Suppressor macrophage treated with lipopolysaccharide for 1 hour (primary cell): ENCODE measurements around the gene FARS2.

Experiments
- DNase-seq, 3 donors: peaks; one replicate each; pipeline ENCODE4 v3.0.0-alpha.2; 2020 to 2022

Gene FARS2

GRCh38 chr6:5595184-5595583, 333.9 kb downstream of the FARS2 start:
- no peak for DNase-seq

- DNase-seq, result no peak
Observed at GRCh38 chr6:5597413-5597812, 336.1 kb downstream of the FARS2 start.

GRCh38 chr6:5598123-5598522, 336.8 kb downstream of the FARS2 start:
- DNase-seq, result no peak

DNA sequence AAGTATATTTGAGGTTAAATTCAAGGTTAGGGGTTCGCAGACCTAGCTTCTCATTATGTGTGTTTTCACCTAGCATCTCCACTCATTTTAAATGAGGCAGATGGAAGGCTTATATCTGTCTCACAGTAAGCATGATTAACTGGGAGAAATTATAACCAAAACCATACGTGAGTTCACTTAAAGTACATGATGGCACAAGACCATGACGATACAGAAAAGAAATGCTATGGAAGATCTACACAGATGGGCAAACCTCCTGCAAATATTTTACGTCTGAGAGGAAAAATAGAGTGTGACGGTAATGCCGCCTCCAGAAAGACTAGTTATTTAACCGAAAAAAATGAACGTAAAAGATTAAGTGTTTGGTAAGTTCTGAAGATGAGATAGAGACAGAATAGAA, 337.8 kb downstream of the FARS2 start:
- no peak for DNase-seq

DNA sequence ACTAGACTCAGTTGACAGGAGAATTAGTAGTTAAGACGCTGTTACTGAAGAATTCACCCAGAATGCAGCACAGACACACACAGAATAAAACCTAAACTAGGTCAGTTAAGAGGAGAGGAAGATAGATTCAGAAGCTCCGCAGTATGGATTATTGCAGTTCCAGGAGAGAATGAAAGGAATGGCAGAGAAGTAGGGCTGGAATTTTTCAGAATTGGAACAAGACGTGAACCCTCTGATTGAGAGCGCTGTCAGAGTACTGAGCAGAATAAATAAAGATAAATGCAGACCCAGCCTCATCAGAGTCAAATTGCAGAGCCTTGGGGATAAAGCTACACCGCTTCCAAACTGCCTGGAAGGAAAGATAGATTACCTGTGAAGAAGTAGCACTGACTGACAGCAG, 344.6 kb downstream of the FARS2 start:
- no peak for DNase-seq

DNA sequence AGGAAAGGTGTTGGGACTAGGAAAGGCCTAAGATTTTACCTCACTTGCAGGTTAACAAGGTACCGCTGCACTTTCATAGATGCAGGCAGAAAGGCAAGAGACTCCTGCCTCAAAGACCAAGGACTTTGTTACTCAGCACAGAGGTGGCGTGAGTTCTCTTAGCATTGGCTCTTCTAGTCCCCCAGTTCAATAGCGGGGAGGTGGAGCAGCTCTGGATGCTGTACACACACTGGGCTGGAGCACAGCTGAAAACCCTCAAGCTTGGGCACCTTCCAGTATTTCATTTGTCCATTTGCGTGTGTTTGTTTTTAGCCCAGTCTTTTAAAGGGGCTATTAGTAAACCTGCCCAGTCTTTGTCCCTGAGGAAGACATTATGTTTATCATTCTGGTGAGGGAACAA, 345.2 kb downstream of the FARS2 start:
- no peak for DNase-seq

DNA sequence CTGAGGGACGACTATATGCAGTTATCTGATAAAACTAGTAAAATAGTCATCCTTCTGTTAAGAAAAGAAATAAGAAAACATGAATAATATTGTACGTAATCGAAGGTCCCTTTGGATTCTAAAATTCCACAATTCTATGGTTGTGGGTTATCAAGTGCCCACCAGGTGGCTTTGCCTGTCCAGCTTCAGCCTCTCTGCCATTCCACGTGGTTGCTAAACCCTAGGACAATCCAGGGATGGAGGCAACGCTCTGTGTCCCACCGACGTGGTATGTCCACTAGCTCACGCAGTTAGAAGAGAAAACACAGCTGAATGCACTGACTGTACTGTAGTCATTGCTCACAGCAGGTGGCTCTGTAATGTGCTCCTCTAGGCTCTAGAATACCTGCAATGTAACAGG, 349.3 kb downstream of the FARS2 start:
- DNase-seq, result no peak

DNA sequence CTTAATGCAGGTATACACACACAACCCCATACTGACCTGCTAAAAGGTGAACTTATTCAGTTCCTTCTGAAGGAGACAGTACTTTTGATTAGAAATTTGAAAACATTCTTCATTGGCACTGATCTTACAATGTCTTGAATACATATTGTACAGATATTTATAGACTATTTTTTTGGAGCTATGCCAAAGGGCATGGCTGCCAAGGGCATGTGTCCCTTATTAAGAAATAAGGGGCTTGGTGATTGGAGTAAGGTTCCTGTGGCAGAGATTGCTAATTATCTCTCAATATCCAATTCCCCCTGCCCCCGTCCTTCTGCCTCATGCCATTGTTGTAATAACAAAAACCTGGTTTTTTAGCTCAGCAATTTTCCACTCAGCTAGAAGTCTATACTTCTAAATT, 355.9 kb downstream of the FARS2 start:
- no peak for DNase-seq

DNA sequence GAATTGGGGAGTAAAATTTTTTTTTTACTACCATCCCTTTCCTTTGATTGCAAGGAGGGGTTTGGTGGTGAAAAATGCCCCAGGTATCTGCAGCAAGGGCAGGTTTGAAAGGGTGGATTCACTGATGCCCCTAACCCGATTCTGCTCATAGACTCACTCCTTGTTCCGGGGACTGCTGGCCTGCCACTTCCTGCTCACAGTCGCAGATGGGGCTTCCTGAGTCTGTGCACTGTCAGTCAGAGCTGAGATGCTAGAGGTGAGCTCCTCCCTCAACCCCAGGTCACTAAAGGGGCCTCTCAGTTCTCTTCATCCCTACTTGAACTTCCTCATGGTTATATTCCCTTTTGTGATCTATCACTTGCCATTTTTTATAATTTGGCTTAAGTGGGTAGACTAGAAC, 357.9 kb downstream of the FARS2 start:
- no peak for DNase-seq

- no peak for DNase-seq
Observed at GRCh38 chr6:5622276-5623005, 361.1 kb downstream of the FARS2 start.

DNA sequence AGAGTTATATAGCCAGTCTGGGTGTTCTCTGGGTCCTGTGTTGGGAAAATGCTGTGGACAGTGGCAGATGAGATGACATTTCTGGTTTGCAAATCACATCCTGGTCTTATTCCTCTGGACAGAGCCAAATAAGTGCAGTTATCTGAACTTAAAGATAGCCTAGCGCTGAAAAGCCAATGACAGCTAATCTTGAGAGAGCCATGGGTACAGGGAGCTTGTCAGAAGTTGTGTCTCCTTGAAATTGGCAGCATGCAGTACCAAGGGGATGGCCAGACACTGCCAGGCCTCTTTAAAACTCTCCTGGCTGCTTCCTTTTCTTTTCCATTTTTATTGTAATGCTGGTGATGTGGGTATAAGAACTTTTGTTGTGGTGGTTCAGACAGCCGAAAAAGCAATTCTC, 362.5 kb downstream of the FARS2 start:
- DNase-seq, result no peak

- DNase-seq, result no peak
Observed at GRCh38 chr6:5624256-5624655, 362.9 kb downstream of the FARS2 start.

- peak in 2 of 3 donors; percentile 2 to 7 for DNase-seq
Observed at GRCh38 chr6:5626727-5627426, 365.6 kb downstream of the FARS2 start.

DNA sequence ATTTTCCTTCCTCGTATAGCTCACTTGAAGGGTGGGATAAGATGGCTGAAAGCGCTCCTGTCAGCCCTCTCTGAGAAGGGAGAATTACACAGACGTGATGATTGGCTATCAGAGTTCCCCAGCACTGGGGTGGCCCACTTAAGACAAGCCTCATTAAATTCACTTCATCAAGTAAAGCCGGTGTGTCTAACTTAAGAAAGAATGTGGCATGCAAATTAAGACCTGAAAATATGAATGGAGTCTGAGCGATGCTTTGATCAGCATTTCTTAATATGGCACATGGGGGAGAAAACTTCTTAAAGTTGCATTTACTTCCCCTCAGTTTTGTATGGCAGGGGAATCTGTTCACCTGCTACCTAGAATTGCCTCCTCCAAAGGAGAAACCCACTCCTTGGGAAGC, 369.3 kb downstream of the FARS2 start:
- no peak for DNase-seq

DNA sequence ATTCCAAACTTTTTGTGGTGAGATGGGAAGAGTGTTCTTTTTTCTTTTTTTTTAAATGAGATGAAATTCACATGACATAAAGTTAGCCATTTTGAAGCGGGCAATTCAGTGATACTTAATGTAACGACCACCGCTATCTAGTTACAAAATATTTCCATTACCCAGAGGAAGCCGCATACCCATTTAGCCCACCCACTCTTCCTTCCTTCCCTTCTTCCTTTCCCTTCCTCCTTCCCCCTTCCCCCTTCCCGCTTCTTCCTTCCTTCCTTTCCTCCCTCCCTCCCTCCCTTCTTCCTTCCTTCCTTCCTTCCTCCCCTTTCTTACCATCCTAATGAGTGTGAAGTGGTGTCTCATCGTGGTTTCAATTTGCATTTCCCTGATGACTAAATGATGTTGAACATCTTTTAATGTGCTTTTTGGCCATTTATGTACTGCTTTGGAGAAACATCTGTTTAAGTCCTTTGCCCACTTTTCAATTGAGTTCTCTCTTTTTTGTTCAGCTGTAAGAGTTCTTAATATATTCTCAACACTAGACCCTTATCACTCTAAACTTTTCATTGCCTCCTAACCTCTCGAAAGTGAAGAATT, 371.1 kb downstream of the FARS2 start:
- DNase-seq, result peak in 1 of 3 donors; percentile 3

- DNase-seq, result no peak
Observed at GRCh38 chr6:5634525-5634924, 373.2 kb downstream of the FARS2 start.

DNA sequence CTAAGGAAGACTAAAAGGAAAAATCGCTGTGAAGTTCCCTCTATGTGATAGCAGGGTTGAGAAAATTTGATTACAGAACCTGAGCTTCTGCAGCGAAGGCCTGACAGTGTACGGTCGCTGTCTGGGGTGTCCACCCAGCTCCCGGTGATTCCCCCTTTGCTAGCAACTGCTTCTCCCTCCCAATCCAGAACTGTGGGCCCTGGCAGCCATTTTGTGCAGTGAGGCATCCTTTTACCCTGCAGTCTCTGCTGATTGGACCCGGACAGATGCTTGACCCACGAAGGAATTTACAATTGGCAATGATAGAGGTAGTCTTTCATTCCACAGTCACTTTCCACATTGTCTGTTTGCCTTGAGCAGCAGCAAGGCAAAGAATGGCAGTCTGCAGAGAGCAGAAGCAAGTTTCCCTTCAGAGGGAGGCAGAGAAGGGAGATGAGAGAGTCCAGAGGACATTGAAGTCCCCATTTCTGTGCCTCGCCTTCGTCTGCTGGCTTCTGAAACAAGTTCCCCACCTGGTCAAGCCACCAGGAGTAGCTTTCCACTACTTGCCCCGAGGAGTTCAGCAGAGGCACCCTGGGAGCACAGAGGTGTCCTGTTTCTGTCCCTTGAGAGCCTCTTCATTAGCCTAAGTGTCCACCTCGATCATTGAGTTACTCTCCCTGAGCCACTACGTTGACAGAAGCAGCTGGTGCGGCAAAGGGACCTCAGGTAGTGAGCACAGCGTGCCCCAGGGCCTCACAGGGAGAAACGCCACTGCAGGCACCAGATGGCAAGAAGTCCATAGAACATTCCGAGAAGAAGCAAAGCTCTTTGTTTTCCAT, 375.1 kb downstream of the FARS2 start:
- DNase-seq, result no peak

GRCh38 chr6:5637714-5638113, 376.4 kb downstream of the FARS2 start:
- DNase-seq, result no peak

- DNase-seq, result no peak
Observed at GRCh38 chr6:5638666-5639065, 377.4 kb downstream of the FARS2 start.

GRCh38 chr6:5639193-5639592, 377.9 kb downstream of the FARS2 start:
- DNase-seq, result no peak

DNA sequence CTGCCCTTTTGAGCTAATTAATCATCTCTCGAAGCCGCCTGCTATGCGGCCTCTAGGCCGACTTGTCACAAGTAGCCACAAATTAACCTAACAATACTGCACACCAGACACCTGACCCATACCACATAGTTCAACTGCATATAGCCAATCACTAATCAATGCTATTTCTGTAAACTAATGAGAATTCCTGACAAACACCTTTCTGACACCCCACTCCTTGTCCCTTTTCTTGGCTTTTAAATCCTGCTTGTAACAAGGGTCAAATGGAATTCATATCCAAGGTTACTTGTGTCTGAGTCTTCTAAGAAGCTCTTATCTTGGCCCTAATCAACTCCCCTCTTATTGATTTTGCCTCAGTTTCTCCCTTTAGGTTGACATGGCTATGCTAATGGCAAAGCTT, 379.3 kb downstream of the FARS2 start:
- DNase-seq, result no peak

- DNase-seq, result no peak
Observed at GRCh38 chr6:5644523-5645185, 383.3 kb downstream of the FARS2 start.
